ENCODE results near the gene ARL2. TPM values are rescaled to one million over a fixed set of nuclear protein-coding genes. Genes with fewer than 3 reads are reported as not detected.
A peak's percentile ranks its signal among the peaks of the same experiment; 100 is the strongest.

ARL2 gene
- total RNA-seq, 1 donor from 2014 or later: 74.1 TPM

DNA sequence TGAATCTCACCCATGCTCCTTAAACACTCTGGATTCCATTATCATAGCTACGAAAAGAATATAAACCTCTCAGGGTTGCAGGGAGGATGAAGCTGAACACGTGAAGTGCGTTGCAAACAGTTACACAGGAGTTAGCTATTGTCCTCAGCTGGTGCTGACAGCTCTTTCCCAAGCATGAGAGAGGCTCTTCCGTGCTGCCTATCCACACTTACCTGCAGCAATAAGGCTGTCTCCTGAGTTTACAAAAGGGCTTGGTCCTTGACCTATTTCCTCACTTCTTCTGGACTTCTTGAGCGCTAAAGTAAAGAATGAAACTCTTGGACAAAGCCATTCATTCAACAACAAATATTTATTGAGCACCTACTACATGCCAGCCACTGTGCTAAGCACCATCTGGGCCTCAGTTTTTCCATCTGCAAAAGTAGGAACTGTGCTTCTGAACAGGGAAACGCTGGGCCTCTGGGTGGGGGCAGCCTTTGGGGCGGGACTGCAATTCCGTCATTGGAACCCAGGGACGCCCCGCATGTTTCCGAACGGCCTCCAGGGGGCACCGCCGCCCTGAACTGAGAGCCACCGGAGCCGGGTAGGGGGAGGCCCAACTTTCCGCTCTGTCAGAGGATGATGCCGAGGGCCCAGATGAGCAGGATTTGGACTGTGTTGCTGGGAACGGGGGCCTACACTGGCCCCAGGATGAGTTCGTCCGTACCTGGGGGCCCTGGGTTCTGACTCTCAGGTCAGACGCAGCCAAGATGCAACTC is 651 bp upstream of the ARL2 start:
- peaks cover 19% of the 10 kb centered on the region for H3K4me1 ChIP-seq
- H3K27ac ChIP-seq: peak overlapping the region; percentile 99
- no peaks in the 10 kb centered on the region for H3K27me3 ChIP-seq (ENCODE audit: low read depth)
- intact Hi-C loops (cut with DNase I): no loop called here
- DNase-seq: peak; percentile 95
- no peaks in the 10 kb centered on the region for H3K9me3 ChIP-seq
- TF ChIP-seq, protein P1, sequence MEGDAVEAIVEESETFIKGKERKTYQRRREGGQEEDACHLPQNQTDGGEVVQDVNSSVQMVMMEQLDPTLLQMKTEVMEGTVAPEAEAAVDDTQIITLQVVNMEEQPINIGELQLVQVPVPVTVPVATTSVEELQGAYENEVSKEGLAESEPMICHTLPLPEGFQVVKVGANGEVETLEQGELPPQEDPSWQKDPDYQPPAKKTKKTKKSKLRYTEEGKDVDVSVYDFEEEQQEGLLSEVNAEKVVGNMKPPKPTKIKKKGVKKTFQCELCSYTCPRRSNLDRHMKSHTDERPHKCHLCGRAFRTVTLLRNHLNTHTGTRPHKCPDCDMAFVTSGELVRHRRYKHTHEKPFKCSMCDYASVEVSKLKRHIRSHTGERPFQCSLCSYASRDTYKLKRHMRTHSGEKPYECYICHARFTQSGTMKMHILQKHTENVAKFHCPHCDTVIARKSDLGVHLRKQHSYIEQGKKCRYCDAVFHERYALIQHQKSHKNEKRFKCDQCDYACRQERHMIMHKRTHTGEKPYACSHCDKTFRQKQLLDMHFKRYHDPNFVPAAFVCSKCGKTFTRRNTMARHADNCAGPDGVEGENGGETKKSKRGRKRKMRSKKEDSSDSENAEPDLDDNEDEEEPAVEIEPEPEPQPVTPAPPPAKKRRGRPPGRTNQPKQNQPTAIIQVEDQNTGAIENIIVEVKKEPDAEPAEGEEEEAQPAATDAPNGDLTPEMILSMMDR (IDR thresholded peaks at IDR 0.05): peak; percentile 86
- peaks cover 6% of the 10 kb centered on the region for H3K36me3 ChIP-seq
- peak overlapping the region; percentile 76 for H3K4me3 ChIP-seq
- peak; percentile 92 to 96 for ATAC-seq

DNA sequence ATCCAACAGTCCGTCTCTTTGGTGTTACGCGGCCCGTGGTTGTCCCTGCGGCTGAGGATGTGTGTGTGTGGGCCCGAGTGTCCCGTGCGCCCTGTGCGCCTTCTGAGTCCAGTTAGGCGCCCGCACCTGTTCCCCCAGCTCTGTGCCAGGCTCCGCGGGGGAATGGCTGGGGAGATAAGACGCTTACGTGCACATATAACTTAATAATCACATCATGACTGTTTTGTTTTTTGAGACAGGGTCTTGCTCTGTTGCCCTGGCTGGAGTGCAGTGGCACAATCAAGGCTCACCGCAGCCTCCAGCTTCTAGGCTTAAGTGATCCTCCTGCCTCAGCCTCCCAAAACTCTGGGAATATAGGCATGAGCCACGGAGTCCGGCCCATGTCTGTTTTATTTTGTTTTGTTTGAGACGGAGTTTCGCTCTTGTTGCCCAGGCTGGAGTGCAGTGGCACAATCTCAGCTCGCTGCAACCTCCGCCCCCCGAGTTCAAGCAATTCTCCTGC is 817 bp downstream of the ARL2 start:
- TF ChIP-seq, protein P1 (IDR thresholded peaks at IDR 0.05): no peak
- H3K27ac ChIP-seq: peak overlapping the region; percentile 99
- no peak for DNase-seq
- intact Hi-C loops (cut with DNase I): no loop called here
- peaks cover 19% of the 10 kb centered on the region for H3K4me1 ChIP-seq
- no peaks in the 10 kb centered on the region for H3K27me3 ChIP-seq (ENCODE audit: low read depth)
- H3K9me3 ChIP-seq: no peaks in the 10 kb centered on the region
- H3K4me3 ChIP-seq: peak overlapping the region; percentile 76
- no peak for ATAC-seq
- peaks cover 20% of the 10 kb centered on the region for H3K36me3 ChIP-seq

DNA sequence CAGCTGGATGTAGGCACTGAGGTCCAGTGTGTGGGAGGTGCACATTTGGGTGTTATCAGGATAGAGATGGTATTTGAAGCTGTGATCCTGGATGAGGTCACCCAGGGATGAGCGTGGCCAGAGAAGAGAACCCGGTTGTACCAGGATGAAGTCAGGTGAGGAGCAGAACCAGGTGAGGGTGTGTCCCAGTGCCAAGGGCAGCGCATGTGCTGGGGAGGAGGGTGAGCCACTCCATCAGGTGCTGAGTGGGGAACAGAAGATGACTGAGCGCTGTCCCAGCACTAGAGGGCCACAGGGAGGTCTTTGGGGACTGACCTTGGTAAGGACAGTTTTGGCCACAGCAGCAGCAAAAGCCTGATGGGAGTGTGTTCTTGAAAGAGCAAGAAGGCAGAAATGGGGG is 2.7 kb downstream of the ARL2 start:
- TF ChIP-seq, protein P1 (IDR thresholded peaks at IDR 0.05): no peak
- no peaks in the 10 kb centered on the region for H3K27me3 ChIP-seq (ENCODE audit: low read depth)
- peaks cover 19% of the 10 kb centered on the region for H3K4me1 ChIP-seq
- H3K4me3 ChIP-seq: no peak overlapping the region
- ATAC-seq (no peak), DNase-seq (no peak)
- no peak overlapping the region for H3K27ac ChIP-seq
- peaks cover 40% of the 10 kb centered on the region for H3K36me3 ChIP-seq
- intact Hi-C loops (cut with DNase I): no loop called here
- H3K9me3 ChIP-seq: no peaks in the 10 kb centered on the region

GRCh38 chr11:65017937-65018336 is 4.0 kb downstream of the ARL2 start:
- intact Hi-C loops (cut with DNase I): no loop called here
- H3K4me3 ChIP-seq: no peak overlapping the region

GRCh38 chr11:65019824-65020223 is 5.9 kb downstream of the ARL2 start:
- H3K27me3 ChIP-seq (ENCODE audit: low read depth): no peaks in the 10 kb centered on the region
- no peak overlapping the region for H3K4me3 ChIP-seq
- DNase-seq: no peak
- peaks cover 43% of the 10 kb centered on the region for H3K36me3 ChIP-seq
- peaks cover 6% of the 10 kb centered on the region for H3K4me1 ChIP-seq
- no peaks in the 10 kb centered on the region for H3K9me3 ChIP-seq
- ATAC-seq: no peak
- TF ChIP-seq, protein P1 (IDR thresholded peaks at IDR 0.05): no peak
- intact Hi-C loops (cut with DNase I): no loop called here
- H3K27ac ChIP-seq: no peak overlapping the region

More at GRCh38 chr11:65017937-65018336, 4.0 kb downstream of the ARL2 start:
- Histone ChIP-seq H3K4me1 (peaks cover 13% of the 10 kb centered on the region), H3K9me3 (no peaks in the 10 kb centered on the region), H3K27me3 (ENCODE audit: low read depth) (no peaks in the 10 kb centered on the region), H3K36me3 (peaks cover 43% of the 10 kb centered on the region), H3K27ac (no peak overlapping the region)
- ATAC-seq (no peak), DNase-seq (no peak)
- TF ChIP-seq, protein P1 (IDR thresholded peaks at IDR 0.05): no peak

Data from lower lobe of right lung (tissue), 2 donors.